ENCODE results near the gene ECI1. TPM values are rescaled to one million over a fixed set of nuclear protein-coding genes. Genes with fewer than 3 reads are reported as not detected.
A peak's percentile ranks its signal among the peaks of the same experiment; 100 is the strongest.
"Not testable (repeated sequence)": the region's sequence is repeated elsewhere in the genome, so short reads cannot be mapped to it uniquely, and the experiment has no call there.

The ECI1 gene
- total RNA-seq, 2 experiments from 2014 or later = 10.1 to 12.5 TPM

GRCh38 chr16:2205104-2205966 is 46.1 kb downstream of the ECI1 start, which contains the start of gene MLST8:
TSS of gene MLST8 (plus strand) at chr16:2205454. CDS start at chr16:2206086, 632 bp downstream.
- Mint-ChIP-seq H3K27me3 (no peaks in the 10 kb centered on the region), H3K27ac (peak within 1 kb of the TSS; percentile 79), H3K9me3 (no peaks in the 10 kb centered on the region), H3K36me3 (ENCODE audit: low read depth) (peaks cover 15% of the 10 kb centered on the region), H3K4me1 (ENCODE audit: low read depth) (peaks cover 13% of the 10 kb centered on the region), H3K4me3 (peak within 1 kb of the TSS; percentile 90)
- no peaks in the 10 kb centered on the region for H3K9me3 ChIP-seq (ENCODE audit: control insufficient read depth in 1 of 2, insufficient read depth in 1 of 2, low read length in 2 of 2)
- H3K4me3 ChIP-seq (ENCODE audit: low read length) = peak within 1 kb of the TSS; percentile 59
- ATAC-seq (ENCODE audit: poor library complexity) (peak; percentile 82), DNase-seq (peak; percentile 82 to 98 (median 92))
- peak; percentile 26 for TF ChIP-seq CTCF (IDR thresholded peaks at IDR 0.05)
- peaks cover 23% of the 10 kb centered on the region for H3K4me1 ChIP-seq (ENCODE audit: insufficient read depth, low read length)
- ChIA-PET CTCF (interaction anchor here (1.1 to 1.8 kb wide), 2 partner anchors 10 to 65 kb away, joined by 3 to 4 read pairs; no protein-coding TSS in a partner anchor), POLR2A (interaction anchor here (0.6 to 4.8 kb wide), 12 partner anchors 9 to 1525 kb away, joined by 3 to 47 read pairs (median 4); partner anchors contain the start of genes AMDHD2, E4F1, ECI1 and PGP)
- peak within 1 kb of the TSS; percentile 90 to 94 for H3K27ac ChIP-seq (ENCODE audit: low read depth in 1 of 2, low read length in 2 of 2)
- intact Hi-C loops (cut with DNase I, micrococcal nuclease) = loop anchor here (1.0 to 5.0 kb wide), 6 partner anchors 18 to 158 kb away; partner anchors contain the start of genes E4F1 (in 2 of the 2), ECI1 (in 2 of the 2), NTHL1 (in 1 of the 2) and RNPS1 (in 1 of the 2)
- H3K36me3 ChIP-seq (ENCODE audit: insufficient read depth, low read length) = peaks cover 32% of the 10 kb centered on the region
- no peaks in the 10 kb centered on the region for H3K27me3 ChIP-seq (ENCODE audit: control insufficient read depth in 1 of 2, insufficient read depth in 2 of 2, low read length in 2 of 2)

GRCh38 chr16:2204416-2205103 is 46.8 kb downstream of the ECI1 start:
- no peak for DNase-seq
- no peak for TF ChIP-seq CTCF (IDR thresholded peaks at IDR 0.05)
- Mint-ChIP-seq H3K9me3 (no peaks in the 10 kb centered on the region), H3K4me1 (ENCODE audit: low read depth) (peaks cover 13% of the 10 kb centered on the region), H3K27ac (peak overlapping the region; percentile 62), H3K4me3 (peak overlapping the region; percentile 86), H3K36me3 (ENCODE audit: low read depth) (peaks cover 13% of the 10 kb centered on the region), H3K27me3 (no peaks in the 10 kb centered on the region)
- H3K4me3 ChIP-seq (ENCODE audit: low read length) = peak overlapping the region; percentile 59
- peaks cover 23% of the 10 kb centered on the region for H3K4me1 ChIP-seq (ENCODE audit: insufficient read depth, low read length)
- H3K36me3 ChIP-seq (ENCODE audit: insufficient read depth, low read length) = peaks cover 31% of the 10 kb centered on the region
- peak overlapping the region; percentile 90 to 94 for H3K27ac ChIP-seq (ENCODE audit: low read depth in 1 of 2, low read length in 2 of 2)
- H3K9me3 ChIP-seq (ENCODE audit: control insufficient read depth in 1 of 2, insufficient read depth in 1 of 2, low read length in 2 of 2) = no peaks in the 10 kb centered on the region
- no peak for ATAC-seq (ENCODE audit: poor library complexity)
- POLR2A ChIA-PET = interaction anchor here (0.6 to 4.8 kb wide), 5 partner anchors 10 to 240 kb away, joined by 3 to 47 read pairs (median 5); partner anchors contain the start of genes PGP, RNPS1, RPS2 and TRAF7
- no peaks in the 10 kb centered on the region for H3K27me3 ChIP-seq (ENCODE audit: control insufficient read depth in 1 of 2, insufficient read depth in 2 of 2, low read length in 2 of 2)
- CTCF ChIA-PET = interaction anchor here (1.1 kb wide), 2 partner anchors 10 to 64 kb away, joined by 3 read pairs; no protein-coding TSS in a partner anchor
- intact Hi-C loops (cut with DNase I, micrococcal nuclease) = loop anchor here (1.0 to 5.0 kb wide), 6 partner anchors 19 to 157 kb away; partner anchors contain the start of genes E4F1 (in 2 of the 2), ECI1 (in 2 of the 2), NTHL1 (in 1 of the 2) and RNPS1 (in 1 of the 2)

GRCh38 chr16:2203119-2203688 is 48.2 kb downstream of the ECI1 start:
- H3K4me3 Mint-ChIP-seq = peak overlapping the region; percentile 86
- H3K27ac ChIP-seq (ENCODE audit: low read depth in 1 of 2, low read length in 2 of 2); H3K9me3 ChIP-seq (ENCODE audit: control insufficient read depth in 1 of 2, insufficient read depth in 1 of 2, low read length in 2 of 2); H3K27me3 ChIP-seq (ENCODE audit: control insufficient read depth in 1 of 2, insufficient read depth in 2 of 2, low read length in 2 of 2); H3K27me3 Mint-ChIP-seq; CTCF ChIA-PET; DNase-seq; H3K4me3 ChIP-seq (ENCODE audit: low read length); H3K9me3 Mint-ChIP-seq; intact Hi-C loops (cut with DNase I, micrococcal nuclease); ATAC-seq (ENCODE audit: poor library complexity): not testable (repeated sequence)
- H3K4me1 Mint-ChIP-seq (ENCODE audit: low read depth) = peaks cover 14% of the 10 kb centered on the region
- peaks cover 13% of the 10 kb centered on the region for H3K36me3 Mint-ChIP-seq (ENCODE audit: low read depth)
- Histone ChIP-seq H3K36me3 (ENCODE audit: insufficient read depth, low read length) (peaks cover 17% of the 10 kb centered on the region), H3K4me1 (ENCODE audit: insufficient read depth, low read length) (peaks cover 23% of the 10 kb centered on the region)
- H3K27ac Mint-ChIP-seq = peak overlapping the region; percentile 53
- POLR2A ChIA-PET = interaction anchor here (1.2 to 4.8 kb wide), 2 partner anchors 12 to 48 kb away, joined by 5 to 47 read pairs; partner anchors contain the start of genes PGP and TRAF7

Data from CD4-positive, alpha-beta T cell (primary cell).